ENCODE data around the gene RGPD4. TPM values are rescaled to one million over a fixed set of nuclear protein-coding genes. Genes with fewer than 3 reads are reported as not detected.
"Not testable (repeated sequence)": the region's sequence is repeated elsewhere in the genome, so short reads cannot be mapped to it uniquely, and the experiment has no call there.

RGPD4 gene
- total RNA-seq = not detected

DNA sequence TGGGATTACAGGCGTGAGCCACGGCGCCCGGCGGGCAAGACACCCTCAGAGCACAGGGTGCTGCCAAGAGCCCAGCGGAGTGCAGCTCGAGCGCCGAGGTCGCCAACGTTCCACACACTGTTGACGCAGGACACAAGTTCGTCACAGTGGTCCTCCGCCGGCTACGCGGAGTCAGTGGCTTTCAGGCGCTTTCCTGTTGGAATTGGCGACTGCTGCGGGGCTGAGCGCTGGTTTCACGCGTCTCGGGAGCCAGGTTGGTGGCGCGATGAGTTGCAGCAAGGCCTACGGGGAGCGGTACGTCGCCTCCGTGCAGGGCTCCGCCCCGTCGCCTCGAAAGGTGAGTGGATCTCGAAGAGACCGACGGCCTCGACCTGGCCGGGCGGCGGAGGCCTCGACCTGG, at the start of gene RGPD4:
Gene RGPD4, plus strand, starts transcription at position 144 of the 400 bp plus-strand sequence. Its CDS starts 122 bp downstream, at position 266.
- ATAC-seq (replicated peaks); H3K36me3 Mint-ChIP-seq (ENCODE audit: low read depth); H3K27ac Mint-ChIP-seq; H3K4me3 Mint-ChIP-seq; H3K4me1 Mint-ChIP-seq; H3K9me3 Mint-ChIP-seq; H3K27me3 Mint-ChIP-seq: not testable (repeated sequence)

DNA sequence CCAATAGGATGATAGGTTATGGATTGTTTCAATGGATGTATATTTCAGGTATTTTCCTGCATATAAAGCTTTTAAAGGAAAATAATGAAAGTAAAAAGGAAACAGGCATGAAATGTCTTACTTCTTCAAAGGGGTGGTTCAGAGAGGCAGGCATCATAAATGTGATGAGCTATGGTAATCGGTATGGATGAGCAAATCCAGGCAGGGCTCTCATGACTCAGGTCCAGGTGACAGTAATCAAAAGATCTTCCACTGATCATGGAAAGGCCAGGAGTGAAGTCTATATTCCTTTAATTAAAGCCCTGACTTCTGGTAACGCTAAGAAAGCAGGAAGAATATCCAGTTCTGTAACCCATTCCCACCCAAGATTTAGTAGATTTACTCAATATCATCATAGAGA, 48.7 kb upstream of the RGPD4 start:
- H3K36me3 Mint-ChIP-seq (ENCODE audit: low read depth) = no peaks in the 10 kb centered on the region
- no peak overlapping the region for H3K27ac Mint-ChIP-seq
- no peak overlapping the region for H3K4me3 Mint-ChIP-seq
- ATAC-seq (replicated peaks) = no peak
- no peaks in the 10 kb centered on the region for H3K9me3 Mint-ChIP-seq
- H3K4me1 Mint-ChIP-seq = no peaks in the 10 kb centered on the region
- peaks cover 18% of the 10 kb centered on the region for H3K27me3 Mint-ChIP-seq

DNA sequence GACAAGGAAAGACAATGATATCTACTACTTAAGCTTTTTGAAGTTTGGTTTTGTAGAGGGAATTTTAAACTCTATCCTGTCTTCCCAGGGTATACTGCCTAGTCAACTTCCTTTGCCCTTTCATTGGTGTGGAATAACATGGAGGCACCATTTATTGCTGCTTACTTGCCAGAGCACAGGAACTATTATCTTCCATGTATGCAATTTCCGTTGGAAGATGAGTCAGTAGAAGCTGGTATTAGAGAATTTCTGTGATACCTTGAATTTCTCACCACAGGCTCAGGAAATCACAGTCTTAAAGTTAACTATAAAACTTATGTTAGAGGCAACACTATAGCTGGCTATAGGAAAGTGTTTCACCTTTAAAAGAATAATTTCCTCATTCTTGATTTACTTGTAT, 40.9 kb upstream of the RGPD4 start:
- Mint-ChIP-seq H3K27ac (no peak overlapping the region), H3K36me3 (ENCODE audit: low read depth) (no peaks in the 10 kb centered on the region), H3K4me1 (no peaks in the 10 kb centered on the region), H3K27me3 (no peaks in the 10 kb centered on the region), H3K9me3 (no peaks in the 10 kb centered on the region), H3K4me3 (no peak overlapping the region)
- no peak for ATAC-seq (replicated peaks)

DNA sequence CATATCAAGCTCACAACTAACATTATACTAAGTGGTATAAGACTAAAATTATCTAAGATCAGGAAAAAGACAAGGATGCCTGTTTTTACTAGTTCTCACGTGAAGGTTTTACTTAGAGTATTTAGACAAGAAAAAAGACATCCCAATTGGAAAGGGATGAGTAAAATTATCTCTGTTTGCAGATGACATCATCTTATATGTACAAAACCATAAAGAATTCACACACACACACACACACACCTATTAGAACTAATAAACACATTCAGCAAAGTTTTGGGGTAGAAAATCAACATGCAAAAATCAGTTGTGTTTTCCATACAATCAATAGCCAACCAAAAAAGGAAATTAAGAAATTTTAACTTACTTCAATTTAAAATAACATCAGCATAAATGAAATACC, 35.9 kb upstream of the RGPD4 start:
- H3K36me3 Mint-ChIP-seq (ENCODE audit: low read depth) = no peaks in the 10 kb centered on the region
- H3K27ac Mint-ChIP-seq = no peak overlapping the region
- no peaks in the 10 kb centered on the region for H3K4me1 Mint-ChIP-seq
- H3K27me3 Mint-ChIP-seq = no peaks in the 10 kb centered on the region
- H3K9me3 Mint-ChIP-seq = no peaks in the 10 kb centered on the region
- no peak for ATAC-seq (replicated peaks)
- H3K4me3 Mint-ChIP-seq = no peak overlapping the region

DNA sequence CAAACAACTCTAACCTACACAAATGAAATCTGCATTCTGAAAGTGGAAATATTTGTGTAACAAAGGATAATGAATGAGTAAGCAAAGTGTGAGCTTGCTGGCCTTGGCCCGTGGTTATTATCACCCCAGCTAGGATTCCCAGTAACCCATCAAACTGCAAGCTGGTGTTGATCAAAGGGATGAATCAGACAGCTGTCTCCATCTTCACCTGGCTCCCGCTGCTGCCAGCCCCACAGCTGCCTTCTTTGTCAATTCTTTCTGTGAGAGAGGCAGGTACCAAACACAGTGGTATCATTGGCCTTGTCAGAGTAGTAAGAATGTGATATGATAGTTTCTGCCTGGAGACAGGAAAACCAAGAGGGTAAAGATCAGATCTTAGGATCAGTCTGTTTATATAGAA, 25.2 kb upstream of the RGPD4 start:
- Mint-ChIP-seq H3K27ac (no peak overlapping the region), H3K4me3 (no peak overlapping the region), H3K4me1 (no peaks in the 10 kb centered on the region), H3K9me3 (no peaks in the 10 kb centered on the region), H3K36me3 (ENCODE audit: low read depth) (no peaks in the 10 kb centered on the region), H3K27me3 (no peaks in the 10 kb centered on the region)
- ATAC-seq (replicated peaks) = no peak

DNA sequence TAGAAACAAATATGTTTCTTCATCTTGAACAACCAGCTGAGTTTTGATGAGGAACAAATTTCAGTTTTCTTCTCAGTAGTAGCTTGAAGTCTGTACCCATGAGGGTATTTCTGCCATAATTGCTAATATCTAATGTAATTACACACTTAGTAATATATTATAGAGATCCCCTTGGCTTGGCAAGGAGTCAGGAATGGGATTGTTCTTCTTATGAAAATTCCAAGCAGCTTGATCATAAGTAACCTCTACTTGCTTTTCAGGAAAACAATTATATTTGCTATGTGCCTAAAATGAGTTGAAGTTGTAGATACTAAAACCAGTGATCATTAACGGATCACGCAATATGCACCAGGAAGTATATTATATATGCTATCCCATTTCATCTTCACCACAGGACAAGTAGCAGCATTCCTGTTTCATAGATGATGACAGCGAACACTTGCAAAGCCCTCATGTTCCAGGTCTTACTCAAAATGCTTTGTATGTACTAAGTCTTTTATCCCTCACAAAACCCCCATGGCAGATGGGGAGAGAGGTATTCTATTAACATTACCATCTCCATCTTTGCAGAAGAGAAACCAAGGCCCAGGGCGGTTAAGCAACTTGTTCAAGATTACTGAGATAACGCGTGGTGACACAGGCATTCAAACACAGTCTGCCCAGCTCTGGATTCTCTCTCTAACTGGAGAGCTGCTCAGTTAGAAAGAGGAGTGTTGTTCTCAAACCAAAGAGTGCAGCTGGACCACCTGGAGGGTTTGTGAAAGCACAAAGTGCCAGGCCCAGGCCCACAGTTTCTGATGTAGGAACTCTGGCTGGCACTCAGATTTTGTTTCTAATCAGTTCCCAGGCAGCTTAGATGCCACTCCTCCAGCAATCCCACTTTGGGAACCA, 21.8 kb upstream of the RGPD4 start:
- Mint-ChIP-seq H3K27ac (no peak overlapping the region), H3K36me3 (ENCODE audit: low read depth) (no peaks in the 10 kb centered on the region), H3K4me1 (no peaks in the 10 kb centered on the region), H3K9me3 (no peaks in the 10 kb centered on the region), H3K4me3 (no peak overlapping the region), H3K27me3 (no peaks in the 10 kb centered on the region)
- no peak for ATAC-seq (replicated peaks)

DNA sequence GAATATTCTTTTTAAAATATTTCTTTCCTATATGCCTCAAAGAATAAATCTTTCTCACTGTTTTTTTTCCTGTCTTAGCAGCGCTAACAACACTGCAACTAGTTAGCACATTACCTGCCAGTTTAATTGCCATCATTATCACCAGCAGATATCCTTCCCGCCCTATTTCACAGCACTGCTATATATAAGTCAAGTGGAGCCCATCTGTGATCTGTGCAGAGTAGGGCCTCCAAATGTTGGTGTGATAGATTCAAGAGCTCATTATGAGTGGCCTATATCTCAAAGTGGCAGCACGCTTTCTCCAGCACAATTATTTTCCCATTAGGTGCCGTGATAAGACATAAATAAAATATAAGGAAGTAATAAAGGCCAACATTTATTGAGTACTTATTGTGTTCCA, 19.8 kb upstream of the RGPD4 start:
- H3K4me3 Mint-ChIP-seq = no peak overlapping the region
- no peaks in the 10 kb centered on the region for H3K9me3 Mint-ChIP-seq

DNA sequence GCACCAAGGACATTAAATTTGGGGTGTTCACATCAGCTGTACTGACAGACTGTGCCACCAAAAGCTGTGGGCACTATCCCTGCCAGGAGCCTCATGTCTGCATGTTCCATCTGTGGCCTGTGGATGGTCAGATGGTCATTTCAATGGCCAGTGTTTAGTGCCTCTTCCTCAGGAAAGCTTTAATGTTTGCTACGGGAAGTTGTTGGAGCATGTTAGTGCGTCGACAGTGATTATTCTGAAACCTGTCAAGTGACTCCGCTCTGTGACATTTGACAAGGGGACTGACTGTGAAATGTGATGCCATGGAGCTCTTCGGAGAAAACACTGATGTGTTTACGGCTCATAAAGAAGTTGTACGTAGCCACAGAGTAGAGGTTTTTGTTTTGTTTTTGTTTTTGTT, 18.7 kb upstream of the RGPD4 start:
- H3K4me1 Mint-ChIP-seq = no peaks in the 10 kb centered on the region
- no peak overlapping the region for H3K4me3 Mint-ChIP-seq
- H3K27me3 Mint-ChIP-seq = no peaks in the 10 kb centered on the region
- no peak for ATAC-seq (replicated peaks)
- no peak overlapping the region for H3K27ac Mint-ChIP-seq
- no peaks in the 10 kb centered on the region for H3K9me3 Mint-ChIP-seq
- no peaks in the 10 kb centered on the region for H3K36me3 Mint-ChIP-seq (ENCODE audit: low read depth)

More for the DNA sequence above, 19.8 kb upstream of the RGPD4 start:
- ATAC-seq (replicated peaks) = no peak
- H3K4me1 Mint-ChIP-seq = no peaks in the 10 kb centered on the region
- H3K27ac Mint-ChIP-seq = no peak overlapping the region
- no peaks in the 10 kb centered on the region for H3K27me3 Mint-ChIP-seq
- no peaks in the 10 kb centered on the region for H3K36me3 Mint-ChIP-seq (ENCODE audit: low read depth)

DNA sequence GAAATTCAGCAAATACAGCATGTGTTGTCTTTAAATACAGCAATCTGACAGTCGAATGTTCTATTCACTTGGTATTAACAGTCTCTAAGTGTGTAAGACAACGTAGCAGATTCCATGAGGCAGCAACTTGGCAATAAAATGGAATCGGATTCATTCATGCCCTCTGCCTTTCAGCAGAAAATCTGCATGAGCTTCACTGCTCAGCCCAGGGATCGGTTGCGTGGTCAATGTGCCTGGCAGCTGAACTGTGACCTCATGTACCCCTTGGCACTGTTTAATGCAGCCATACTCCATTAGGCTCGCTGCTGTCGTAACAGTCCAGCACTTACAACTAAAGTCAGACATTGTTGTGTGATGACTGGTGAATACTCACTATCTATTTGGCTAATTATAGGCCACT, 17.7 kb upstream of the RGPD4 start:
- H3K36me3 Mint-ChIP-seq (ENCODE audit: low read depth) = no peaks in the 10 kb centered on the region
- no peaks in the 10 kb centered on the region for H3K27me3 Mint-ChIP-seq
- H3K27ac Mint-ChIP-seq = no peak overlapping the region
- no peaks in the 10 kb centered on the region for H3K9me3 Mint-ChIP-seq
- ATAC-seq (replicated peaks) = no peak
- H3K4me1 Mint-ChIP-seq = no peaks in the 10 kb centered on the region
- no peak overlapping the region for H3K4me3 Mint-ChIP-seq

DNA sequence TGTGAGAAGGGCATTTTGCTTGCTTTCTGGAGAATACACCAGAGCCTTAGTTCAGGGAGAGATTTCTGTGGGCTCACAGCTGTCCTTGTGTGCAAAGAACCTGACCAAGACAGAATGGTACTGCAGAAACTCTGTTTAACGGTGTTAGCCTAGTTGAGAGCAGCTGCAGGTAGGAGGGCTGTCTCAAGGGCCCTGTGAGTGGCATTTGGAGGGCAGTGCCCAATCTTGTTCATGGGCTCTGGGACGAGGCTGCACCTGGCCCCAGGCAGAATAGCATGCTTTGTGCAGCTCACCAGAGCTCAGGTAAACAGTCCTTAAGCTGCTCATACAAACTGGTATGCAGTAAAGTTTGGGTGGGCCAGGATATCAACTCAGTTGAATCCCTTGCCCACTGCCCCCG, 16.9 kb upstream of the RGPD4 start:
- Mint-ChIP-seq H3K4me1 (no peaks in the 10 kb centered on the region), H3K27ac (no peak overlapping the region), H3K4me3 (no peak overlapping the region), H3K36me3 (ENCODE audit: low read depth) (no peaks in the 10 kb centered on the region), H3K27me3 (no peaks in the 10 kb centered on the region), H3K9me3 (peaks cover 4% of the 10 kb centered on the region)
- no peak for ATAC-seq (replicated peaks)

DNA sequence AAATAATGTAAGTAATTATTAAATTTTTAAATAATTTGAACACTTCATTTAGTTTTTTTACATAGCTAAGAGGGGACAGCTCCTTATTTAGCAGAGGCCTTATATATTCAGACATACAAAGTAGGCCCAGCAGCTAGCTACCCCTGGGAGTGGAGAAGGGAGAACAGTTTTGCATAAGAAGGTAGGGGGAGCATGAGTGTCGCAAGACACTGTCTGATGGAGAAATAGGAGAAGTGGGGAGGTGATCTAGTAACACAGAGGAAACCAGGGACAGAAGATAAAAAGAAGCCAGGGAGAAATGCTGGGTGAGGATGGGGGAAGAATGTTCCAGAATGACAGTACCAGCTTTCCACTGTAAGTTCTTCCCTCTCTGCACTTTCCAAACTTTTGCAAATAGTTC, 16.0 kb upstream of the RGPD4 start:
- no peaks in the 10 kb centered on the region for H3K36me3 Mint-ChIP-seq (ENCODE audit: low read depth)
- no peaks in the 10 kb centered on the region for H3K27me3 Mint-ChIP-seq
- no peak for ATAC-seq (replicated peaks)
- no peak overlapping the region for H3K27ac Mint-ChIP-seq
- H3K9me3 Mint-ChIP-seq = peaks cover 7% of the 10 kb centered on the region
- H3K4me3 Mint-ChIP-seq = no peak overlapping the region
- no peaks in the 10 kb centered on the region for H3K4me1 Mint-ChIP-seq

DNA sequence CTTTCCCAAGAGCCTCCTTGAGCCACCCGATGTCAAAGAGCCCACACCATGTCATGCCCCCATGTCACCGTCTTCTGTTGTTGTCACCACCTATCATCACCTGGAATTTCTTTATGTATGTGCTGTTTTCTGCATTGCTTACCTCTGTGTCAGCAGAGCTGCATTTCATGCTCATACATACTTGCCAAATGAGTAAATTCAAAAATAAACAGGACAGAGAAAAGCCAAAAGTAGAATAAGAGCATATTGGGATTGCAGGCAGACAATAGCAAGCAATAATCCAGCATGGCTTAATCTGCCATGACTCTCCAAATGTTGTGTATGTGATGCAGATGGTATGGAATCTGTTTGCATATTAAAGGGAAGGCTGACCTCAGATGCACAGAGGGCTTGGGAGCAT, 15.3 kb upstream of the RGPD4 start:
- Mint-ChIP-seq H3K9me3 (peaks cover 7% of the 10 kb centered on the region), H3K4me3 (no peak overlapping the region), H3K27me3 (no peaks in the 10 kb centered on the region), H3K4me1 (no peaks in the 10 kb centered on the region), H3K27ac (no peak overlapping the region), H3K36me3 (ENCODE audit: low read depth) (no peaks in the 10 kb centered on the region)
- no peak for ATAC-seq (replicated peaks)

DNA sequence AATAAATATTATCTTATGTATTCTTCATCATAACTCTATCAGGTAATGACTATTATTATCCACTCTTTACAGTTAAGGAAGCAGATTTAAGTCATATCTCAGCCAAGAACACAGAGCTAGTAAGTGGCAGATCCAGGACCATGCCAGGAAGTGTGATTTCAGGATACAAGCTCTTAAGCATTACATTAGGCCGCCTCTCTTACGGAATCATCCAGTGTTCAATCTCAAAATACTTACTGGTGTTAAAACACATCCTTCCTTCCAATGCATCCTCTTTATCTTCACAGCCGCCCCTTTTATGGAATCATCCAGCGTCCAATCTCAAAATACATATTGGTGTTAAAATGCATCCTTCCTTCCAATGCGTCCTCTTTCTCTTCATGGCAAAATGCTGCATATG, 14.7 kb upstream of the RGPD4 start:
- no peaks in the 10 kb centered on the region for H3K4me1 Mint-ChIP-seq
- no peaks in the 10 kb centered on the region for H3K36me3 Mint-ChIP-seq (ENCODE audit: low read depth)
- no peaks in the 10 kb centered on the region for H3K27me3 Mint-ChIP-seq
- H3K27ac Mint-ChIP-seq = no peak overlapping the region
- H3K9me3 Mint-ChIP-seq = peaks cover 7% of the 10 kb centered on the region
- no peak for ATAC-seq (replicated peaks)
- H3K4me3 Mint-ChIP-seq = no peak overlapping the region

DNA sequence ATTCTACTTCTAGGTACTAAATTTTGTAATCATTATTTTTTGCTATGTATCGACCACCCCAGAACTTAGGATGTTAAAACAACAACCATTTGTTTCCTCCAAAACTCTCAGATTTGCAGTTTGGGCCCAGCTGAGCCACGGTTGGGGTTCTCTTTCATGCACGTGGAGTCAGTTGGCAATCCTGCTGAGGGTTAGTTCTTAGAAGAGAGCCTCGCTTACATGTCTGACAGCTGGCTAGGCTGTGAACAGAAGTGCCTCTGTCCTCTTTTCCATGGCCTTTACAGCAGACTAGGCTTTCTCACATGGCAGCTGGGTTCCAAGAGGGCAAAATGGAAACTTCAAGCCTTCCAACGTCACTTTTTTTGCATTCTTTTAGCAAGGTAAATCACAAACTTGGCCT, 9.3 kb upstream of the RGPD4 start:
- H3K4me1 Mint-ChIP-seq = no peaks in the 10 kb centered on the region
- peaks cover 11% of the 10 kb centered on the region for H3K9me3 Mint-ChIP-seq
- no peak overlapping the region for H3K27ac Mint-ChIP-seq
- no peak overlapping the region for H3K4me3 Mint-ChIP-seq
- no peaks in the 10 kb centered on the region for H3K36me3 Mint-ChIP-seq (ENCODE audit: low read depth)
- no peak for ATAC-seq (replicated peaks)
- no peaks in the 10 kb centered on the region for H3K27me3 Mint-ChIP-seq

DNA sequence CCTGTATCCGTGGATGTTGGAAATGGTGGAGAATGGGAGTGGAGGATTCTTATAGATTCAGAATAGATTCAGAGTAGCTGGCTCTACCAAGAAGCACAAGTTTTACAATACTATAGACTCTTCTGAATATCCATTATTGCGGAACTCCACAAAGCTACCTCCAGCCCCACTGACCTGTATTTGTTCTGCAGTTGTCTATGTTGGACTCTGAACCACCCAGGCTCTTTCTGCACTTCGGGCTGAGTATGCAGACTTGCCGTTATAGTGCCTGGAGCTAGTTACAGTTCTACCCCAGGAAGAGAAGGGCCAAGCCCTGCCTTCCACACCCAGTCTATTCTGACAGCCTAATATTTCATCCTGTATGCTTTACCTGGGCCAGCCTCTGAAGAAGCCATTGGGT, 4.4 kb upstream of the RGPD4 start:
- no peak for ATAC-seq (replicated peaks)

More for the DNA sequence above, 4.4 kb upstream of the RGPD4 start:
- Mint-ChIP-seq H3K27ac (no peak overlapping the region), H3K9me3 (peaks cover 4% of the 10 kb centered on the region), H3K27me3 (no peaks in the 10 kb centered on the region), H3K36me3 (ENCODE audit: low read depth) (no peaks in the 10 kb centered on the region), H3K4me3 (no peak overlapping the region), H3K4me1 (no peaks in the 10 kb centered on the region)
